Caco-2 (cell line): ENCODE results near the gene ACOT2. TPM values are rescaled to one million over a fixed set of nuclear protein-coding genes. Genes with fewer than 3 reads are reported as not detected.
"Not testable (repeated sequence)": the region's sequence is repeated elsewhere in the genome, so short reads cannot be mapped to it uniquely, and the experiment has no call there.

Source experiments
- BruUV-seq: library from RNA; stranded (reverse); fragments of 400-500 nt; replicated peaks from 2 replicates; lab custom pipeline; 2021; lab: Mats Ljungman, UMichigan
- CTCF ChIA-PET: fragments of 300-600 bp; sonication (Branson Sonifier 250); formaldehyde crosslinking; loops from one replicate; lab custom pipeline; 2022; ENCODE audit warnings: antibody characterized with exemption; lab: Charles Lee
- POLR2A ChIA-PET: fragments of 300-600 bp; sonication (Branson Sonifier 250); formaldehyde crosslinking; loops from one replicate; lab custom pipeline; 2022; ENCODE audit warnings: antibody characterized with exemption; lab: Charles Lee
- DNase-seq, 2 experiments: peaks; one replicate each; pipeline versions ENCODE4 v3.0.0 to v3.0.0-alpha.2; 2020 to 2022
- H3K27me3 ChIP-seq: replicated peaks from 2 replicates; pipeline ENCODE4 v1.6.0; 2011; ENCODE audit warnings: low read length; ENCODE audit not compliant: control insufficient read depth, insufficient read depth
- H3K36me3 ChIP-seq: 2 replicates; pipeline ENCODE4 v1.5.1; 2011; ENCODE audit warnings: low read length; ENCODE audit not compliant: control insufficient read depth, insufficient read depth
- H3K4me1 ChIP-seq: fragments of 250-450 bp; sonication (Bioruptor Pico); 2 replicates; pipeline ENCODE4 v1.5.1; 2020; ENCODE audit warnings: mild to moderate bottlenecking
- H3K4me3 ChIP-seq: 2 replicates; pipeline ENCODE4 v1.5.1; 2011; ENCODE audit warnings: low read depth, mild to moderate bottlenecking, control low read depth, low read length
- H3K9me3 ChIP-seq: fragments of 250-450 bp; sonication (Bioruptor Pico); 2 replicates; pipeline ENCODE4 v1.5.1; 2020; ENCODE audit warnings: mild to moderate bottlenecking, moderate library complexity
- H3K27ac Mint-ChIP-seq: one replicate; pipeline ENCODE4 v1.8.0; 2022; ENCODE audit warnings: mixed read lengths; ENCODE audit not compliant: unreplicated experiment
- H3K27me3 Mint-ChIP-seq: one replicate; pipeline ENCODE4 v1.8.0; 2022; ENCODE audit warnings: mixed read lengths; ENCODE audit not compliant: insufficient read depth, unreplicated experiment
- H3K36me3 Mint-ChIP-seq: one replicate; pipeline ENCODE4 v1.8.0; 2022; ENCODE audit warnings: mild to moderate bottlenecking, mixed read lengths; ENCODE audit not compliant: insufficient read depth, unreplicated experiment
- H3K4me1 Mint-ChIP-seq: one replicate; pipeline ENCODE4 v1.8.0; 2022; ENCODE audit warnings: low read depth, mixed read lengths; ENCODE audit not compliant: unreplicated experiment
- H3K4me3 Mint-ChIP-seq: one replicate; pipeline ENCODE4 v1.8.0; 2022; ENCODE audit warnings: mild to moderate bottlenecking, moderate library complexity, mixed read lengths; ENCODE audit not compliant: unreplicated experiment
- H3K9me3 Mint-ChIP-seq: one replicate; pipeline ENCODE4 v1.8.0; 2022; ENCODE audit warnings: mixed read lengths; ENCODE audit not compliant: unreplicated experiment
- CTCF ChIP-seq, 2 experiments: fragments of 200-600 bp in 1 of 2; IDR thresholded peaks; 1 replicate in 1 of 2; 2 replicates in 1 of 2; pipeline versions ENCODE4 v1.5.1 to v1.8.0; 2011 to 2022; ENCODE audit warnings: antibody characterized with exemption in 1 of 2, control low read depth in 1 of 2, inconsistent platforms in 1 of 2, low read depth in 1 of 2, low read length in 1 of 2, mild to moderate bottlenecking in 1 of 2, moderate library complexity in 1 of 2; ENCODE audit not compliant: insufficient read depth in 1 of 2, severe bottlenecking in 1 of 2, unreplicated experiment in 1 of 2
- intact Hi-C: fragments of 100-400 bp; cut with micrococcal nuclease; formaldehyde crosslinking; loops from one replicate; pipeline ENCODE4 v1.10.0; 2022; ENCODE audit not compliant: unreplicated experiment
- total RNA-seq: library from RNA; stranded (reverse); gene quantifications from 2 replicates; pipeline ENCODE4 v1.2.3, GENCODE V29; 2022

ACOT2 gene
- total RNA-seq, 1 experiment from 2014 or later, result 41.4 TPM

- TF ChIP-seq CTCF (IDR thresholded peaks at IDR 0.05; ENCODE audit: insufficient read depth in 1 of 2, low read depth in 1 of 2, low read length in 1 of 2, severe bottlenecking in 1 of 2, unreplicated experiment in 1 of 2), result no peak
- no peaks in the 10 kb centered on the region for H3K36me3 ChIP-seq
- H3K4me1 ChIP-seq, result no peaks in the 10 kb centered on the region
- Mint-ChIP-seq H3K9me3 (no peaks in the 10 kb centered on the region), H3K27me3 (no peaks in the 10 kb centered on the region), H3K27ac (no peak overlapping the region), H3K4me1 (no peaks in the 10 kb centered on the region), H3K4me3 (no peak overlapping the region), H3K36me3 (peaks cover 4% of the 10 kb centered on the region)
- no peak overlapping the region for H3K4me3 ChIP-seq
- BruUV-seq, result no TSS peak
- H3K27me3 ChIP-seq, result no peaks in the 10 kb centered on the region
- CTCF ChIA-PET, result no interaction called here
- intact Hi-C loops, result no loop called here
- no peak for DNase-seq
- no peaks in the 10 kb centered on the region for H3K9me3 ChIP-seq
- POLR2A ChIA-PET, result no interaction called here
Measured at GRCh38 chr14:73589116-73589515, 20.1 kb downstream of the ACOT2 start.

GRCh38 chr14:73590673-73591004 lies 21.6 kb downstream of the ACOT2 start:
- H3K27ac Mint-ChIP-seq, DNase-seq, H3K4me1 Mint-ChIP-seq, H3K4me3 Mint-ChIP-seq, CTCF ChIA-PET, BruUV-seq, H3K36me3 ChIP-seq, POLR2A ChIA-PET, H3K4me3 ChIP-seq, H3K9me3 Mint-ChIP-seq, H3K4me1 ChIP-seq, H3K27me3 Mint-ChIP-seq, H3K9me3 ChIP-seq, H3K27me3 ChIP-seq, H3K36me3 Mint-ChIP-seq: not testable (repeated sequence)
- intact Hi-C loops, result loop anchor here (2.0 kb wide), 1 partner anchor 42 kb away; no protein-coding TSS in a partner anchor

GRCh38 chr14:73591690-73592449 lies 22.9 kb downstream of the ACOT2 start, which contains the start of gene ACOT4:
Gene ACOT4 (plus strand): TSS chr14:73591873. CDS start chr14:73591960, 87 bp downstream.
- intact Hi-C loops, result loop anchor here (2.0 kb wide), 1 partner anchor 41 kb away; no protein-coding TSS in a partner anchor
- CTCF ChIA-PET, result no interaction called here

More at GRCh38 chr14:73591690-73592449, 22.9 kb downstream of the ACOT2 start, which contains the start of gene ACOT4:
- H3K4me1 ChIP-seq, result no peaks in the 10 kb centered on the region
- Mint-ChIP-seq H3K27ac (peak within 1 kb of the TSS; percentile 35), H3K27me3 (no peaks in the 10 kb centered on the region), H3K36me3 (peaks cover 4% of the 10 kb centered on the region), H3K4me3 (peak within 1 kb of the TSS; percentile 70), H3K4me1 (no peaks in the 10 kb centered on the region), H3K9me3 (no peaks in the 10 kb centered on the region)
- H3K9me3 ChIP-seq, result no peaks in the 10 kb centered on the region
- DNase-seq, result peak; percentile 59 to 63
- no peaks in the 10 kb centered on the region for H3K36me3 ChIP-seq
- peak in 1 of 2 experiments; percentile 25 for TF ChIP-seq CTCF (IDR thresholded peaks at IDR 0.05; ENCODE audit: insufficient read depth in 1 of 2, low read depth in 1 of 2, low read length in 1 of 2, severe bottlenecking in 1 of 2, unreplicated experiment in 1 of 2)
- H3K27me3 ChIP-seq, result no peaks in the 10 kb centered on the region
- POLR2A ChIA-PET, result no interaction called here
- peak within 1 kb of the TSS; percentile 55 for H3K4me3 ChIP-seq
- BruUV-seq, result no TSS peak
